IMR-90 (cell line): ENCODE data around the gene LSM8. TPM values are rescaled to one million over a fixed set of nuclear protein-coding genes. Genes with fewer than 3 reads are reported as not detected.

Source experiments
- ATAC-seq: fragments of 200-7000 bp; cut with Tn5 transposase; 2 replicates; pipeline ENCODE4 v1.9.1; 2020; ENCODE audit warnings: low read depth, mild to moderate bottlenecking, moderate library complexity
- BruUV-seq: library from RNA; stranded (reverse); fragments of 400-500 nt; replicated peaks from 2 replicates; lab custom pipeline; 2021; lab: Mats Ljungman, UMichigan
- CTCF ChIA-PET: fragments of 300-600 bp; formaldehyde crosslinking; extraction: SDS; loops from one replicate; lab custom pipeline; 2021; ENCODE audit warnings: antibody characterized with exemption; lab: Yijun Ruan, JAX
- POLR2A ChIA-PET: fragments of 300-600 bp; sonication (Branson Sonifier 250); formaldehyde crosslinking; loops from one replicate; lab custom pipeline; 2022; ENCODE audit warnings: antibody characterized with exemption; ENCODE audit not compliant: unreplicated experiment; lab: Charles Lee
- DNase-seq: peaks from one replicate; pipeline ENCODE4 v3.0.0; 2013
- H2AFZ ChIP-seq: replicated peaks from 2 replicates; pipeline ENCODE3; 2013; ENCODE audit warnings: low read length, mild to moderate bottlenecking; ENCODE audit not compliant: poor library complexity
- H2AK5ac ChIP-seq: 2 replicates; pipeline ENCODE4 v1.6.1; 2013; ENCODE audit warnings: low read depth, low read length, inconsistent platforms
- H2AK9ac ChIP-seq: replicated peaks from 2 replicates; pipeline ENCODE3; 2013; ENCODE audit warnings: mild to moderate bottlenecking, low read depth, low read length, moderate library complexity; ENCODE audit not compliant: poor library complexity
- H2BK120ac ChIP-seq: 2 replicates; pipeline ENCODE4 v1.6.1; 2013; ENCODE audit warnings: low read depth, low read length, inconsistent platforms
- H2BK15ac ChIP-seq: 3 replicates; pipeline ENCODE4 v1.6.1; 2013; ENCODE audit warnings: low read depth, low read length, inconsistent platforms
- H2BK20ac ChIP-seq: 2 replicates; pipeline ENCODE4 v1.6.1; 2013; ENCODE audit warnings: low read depth, mild to moderate bottlenecking, inconsistent platforms, low read length, moderate library complexity
- H2BK5ac ChIP-seq: 2 replicates; pipeline ENCODE4 v1.6.1; 2013; ENCODE audit warnings: mild to moderate bottlenecking, low read depth, low read length, inconsistent platforms; ENCODE audit not compliant: poor library complexity, severe bottlenecking
- H3K14ac ChIP-seq: replicated peaks from 2 replicates; pipeline ENCODE4 v1.6.1; 2013; ENCODE audit warnings: low read depth, low read length, inconsistent platforms
- H3K18ac ChIP-seq: 2 replicates; pipeline ENCODE4 v1.6.1; 2013; ENCODE audit warnings: low read depth, low read length, control low read depth
- H3K23ac ChIP-seq: 2 replicates; pipeline ENCODE4 v1.6.1; 2013; ENCODE audit warnings: low read depth, low read length, inconsistent platforms
- H3K27ac ChIP-seq: 2 replicates; pipeline ENCODE4 v1.5.1; 2013; ENCODE audit warnings: mild to moderate bottlenecking, control low read depth, low read length; ENCODE audit not compliant: insufficient read depth
- H3K27me3 ChIP-seq: 2 replicates; pipeline ENCODE4 v1.6.1; 2013; ENCODE audit warnings: low read length; ENCODE audit not compliant: control insufficient read depth, insufficient read depth
- H3K36me3 ChIP-seq: 2 replicates; pipeline ENCODE4 v1.6.1; 2013; ENCODE audit warnings: low read length, mixed read lengths; ENCODE audit not compliant: control insufficient read depth, insufficient read depth
- H3K4ac ChIP-seq: 2 replicates; pipeline ENCODE4 v1.6.1; 2013; ENCODE audit warnings: low read depth, low read length, inconsistent platforms
- H3K4me1 ChIP-seq: 2 replicates; pipeline ENCODE4 v1.6.1; 2013; ENCODE audit warnings: low read length, mixed read lengths; ENCODE audit not compliant: control insufficient read depth, insufficient read depth
- H3K4me2 ChIP-seq: 2 replicates; pipeline ENCODE4 v1.6.1; 2013; ENCODE audit warnings: low read depth, mild to moderate bottlenecking, control low read depth, low read length, moderate library complexity
- H3K4me3 ChIP-seq: 2 replicates; pipeline ENCODE4 v1.5.1; 2013; ENCODE audit warnings: low read depth, mild to moderate bottlenecking, control low read depth, low read length, moderate library complexity; ENCODE audit not compliant: insufficient read depth
- H3K56ac ChIP-seq: 2 replicates; pipeline ENCODE4 v1.6.1; 2013; ENCODE audit warnings: low read length, inconsistent platforms; ENCODE audit not compliant: insufficient read depth; ENCODE audit errors: extremely low read depth
- H3K79me1 ChIP-seq, 2 experiments: 2 replicates each; pipeline ENCODE4 v1.6.1; 2013; ENCODE audit warnings: low read length in 2 of 2, inconsistent platforms in 1 of 2, low read depth in 1 of 2
- H3K9ac ChIP-seq: 2 replicates; pipeline ENCODE4 v1.6.1; 2013; ENCODE audit warnings: low read depth, low read length, control low read depth
- H3K9me1 ChIP-seq: 2 replicates; pipeline ENCODE4 v1.6.1; 2013; ENCODE audit warnings: low read length, inconsistent platforms; ENCODE audit not compliant: insufficient read depth
- H3K9me3 ChIP-seq: 2 replicates; pipeline ENCODE4 v1.6.1; 2013; ENCODE audit warnings: low read length; ENCODE audit not compliant: control insufficient read depth, insufficient read depth
- H4K20me1 ChIP-seq: 2 replicates; pipeline ENCODE4 v1.6.1; 2013; ENCODE audit warnings: low read length, inconsistent platforms; ENCODE audit not compliant: insufficient read depth
- H4K5ac ChIP-seq: 2 replicates; pipeline ENCODE4 v1.6.1; 2013; ENCODE audit warnings: mild to moderate bottlenecking, low read depth, low read length, control low read depth
- H4K8ac ChIP-seq, 2 experiments: 2 replicates each; pipeline ENCODE4 v1.6.1; 2013; ENCODE audit warnings: low read depth in 2 of 2, low read length in 2 of 2, control low read depth in 1 of 2, inconsistent platforms in 1 of 2
- H4K91ac ChIP-seq: 2 replicates; pipeline ENCODE4 v1.6.1; 2013; ENCODE audit warnings: low read depth, low read length, inconsistent platforms; ENCODE audit not compliant: insufficient read depth
- CHD1 ChIP-seq: IDR thresholded peaks from 2 replicates; pipeline ENCODE4 v1.6.1; 2012; ENCODE audit warnings: low read depth, low read length, improper control_type of control experiment
- MXI1 ChIP-seq: IDR thresholded peaks from 2 replicates; pipeline ENCODE4 v1.6.1; 2012; ENCODE audit warnings: low read depth, mild to moderate bottlenecking, low read length, moderate library complexity, borderline replicate concordance
- NFE2L2 ChIP-seq: fragments of 150-350 bp; IDR thresholded peaks from 2 replicates; pipeline ENCODE4 v1.6.1; 2016; ENCODE audit warnings: low read depth, mild to moderate bottlenecking, low read length
- RCOR1 ChIP-seq: IDR thresholded peaks from 2 replicates; pipeline ENCODE4 v1.6.1; 2012; ENCODE audit warnings: mild to moderate bottlenecking, low read length, improper control_type of control experiment; ENCODE audit not compliant: insufficient replicate concordance
- WGBS, 2 experiments: methylation state at CpG; one replicate each; pipeline versions ENCODE4 v1.1.5 to v1.1.7; 2013; ENCODE audit warnings: missing lambda C conversion rate in 2 of 2; ENCODE audit not compliant: insufficient read length in 1 of 2; ENCODE audit errors: extremely low coverage in 2 of 2; 5-methylcytosine and 5-hydroxymethylcytosine counted together
- dilution Hi-C: fragments of 300-500 bp; cut with HindIII; formaldehyde crosslinking; loops from one replicate; pipeline ENCODE4 v1.14.3; 2018; ENCODE audit warnings: low sequenced_read_pairs; ENCODE audit not compliant: unreplicated experiment
- in situ Hi-C: fragments of 300-500 bp; cut with MboI; formaldehyde crosslinking; loops from 3 replicates; pipeline ENCODE4 v1.14.3; 2019; ENCODE audit warnings: low sequenced_read_pairs, inconsistent platforms, mixed read lengths
- intact Hi-C: fragments of 100-400 bp; cut with micrococcal nuclease; formaldehyde crosslinking; loops from 2 replicates; pipeline ENCODE4 v1.10.0; 2022
- polyA plus RNA-seq, 3 experiments: library from polyadenylated mRNA; depleted of rRNA; stranded (reverse); fragments of >200 nt; gene quantifications; 2 replicates each; pipeline ENCODE4 v1.2.3, GENCODE V29; 2012; ENCODE audit warnings: low replicate concordance in 1 of 3
- total RNA-seq: library from RNA; depleted of rRNA; stranded (reverse); fragments of >200 nt; gene quantifications from 2 replicates; pipeline ENCODE4 v1.2.3, GENCODE V29; 2012
- TF ChIP-seq, protein P1 (sequence below): fragments of 150-350 bp; IDR thresholded peaks from 2 replicates; pipeline ENCODE4 v1.6.1; 2017; ENCODE audit warnings: mild to moderate bottlenecking, antibody characterized with exemption, low read length, low read depth
- TF ChIP-seq, protein P2 (sequence below): fragments of 150-350 bp; IDR thresholded peaks from 2 replicates; pipeline ENCODE4 v1.6.1; 2016; ENCODE audit warnings: low read depth, mild to moderate bottlenecking, low read length, moderate library complexity, borderline replicate concordance

Gene LSM8
- total and polyA plus RNA-seq, 2 of the 4 experiments (the other 2 are of a cell fraction), result 9.7 to 30.2 TPM

DNA sequence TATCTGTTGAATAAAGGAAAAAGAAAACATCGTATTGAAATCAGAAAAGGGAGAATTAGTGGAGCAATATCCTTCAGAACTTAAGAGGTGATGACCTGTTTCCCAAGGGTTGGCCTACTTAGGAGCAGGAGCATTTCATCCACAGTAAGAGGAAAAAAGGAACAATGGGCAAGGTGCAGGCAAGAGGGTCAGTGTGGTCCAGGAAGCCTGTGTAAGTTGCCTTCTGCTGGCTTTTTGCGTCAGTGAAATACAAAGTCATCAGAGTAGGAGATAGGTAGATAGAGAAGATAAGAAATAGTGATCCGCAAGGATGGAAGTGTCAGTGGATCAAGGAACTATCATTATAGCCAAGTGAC lies 35.2 kb downstream of the LSM8 start:
- Histone ChIP-seq H4K91ac (no peak overlapping the region), H3K36me3 (no peaks in the 10 kb centered on the region), H3K27ac (no peak overlapping the region), H3K4me3 (no peak overlapping the region), H3K23ac (no peak overlapping the region), H2BK5ac (no peak overlapping the region), H3K18ac (no peak overlapping the region), H4K20me1 (no peaks in the 10 kb centered on the region), H3K4me1 (no peaks in the 10 kb centered on the region), H4K5ac (no peak overlapping the region), H3K9me1 (no peaks in the 10 kb centered on the region), H3K4ac (no peak overlapping the region), H3K56ac (no peak overlapping the region), H2AK5ac (no peak overlapping the region), H3K27me3 (no peaks in the 10 kb centered on the region; the same call in 1 of the 2 replicates), H2AFZ (no peak overlapping the region), H2BK120ac (no peak overlapping the region), H2BK15ac (no peak overlapping the region), H3K9ac (no peak overlapping the region), H3K9me3 (no peaks in the 10 kb centered on the region), H3K79me1 (no peaks in the 10 kb centered on the region), H3K4me2 (no peak overlapping the region), H4K8ac (no peak overlapping the region), H2AK9ac (no peak overlapping the region), H2BK20ac (no peak overlapping the region), H3K14ac (no peak overlapping the region)
- no peak for DNase-seq
- no peak for ATAC-seq
- WGBS, 2 experiments, result no CpG with 5 or more reads among the region's 3 CpGs
- CTCF ChIA-PET, result no interaction called here
- BruUV-seq, result no TSS peak
- TF ChIP-seq RCOR1 (no peak), MXI1 (no peak), NFE2L2 (no peak), CHD1 (no peak)
- TF ChIP-seq, protein P1, sequence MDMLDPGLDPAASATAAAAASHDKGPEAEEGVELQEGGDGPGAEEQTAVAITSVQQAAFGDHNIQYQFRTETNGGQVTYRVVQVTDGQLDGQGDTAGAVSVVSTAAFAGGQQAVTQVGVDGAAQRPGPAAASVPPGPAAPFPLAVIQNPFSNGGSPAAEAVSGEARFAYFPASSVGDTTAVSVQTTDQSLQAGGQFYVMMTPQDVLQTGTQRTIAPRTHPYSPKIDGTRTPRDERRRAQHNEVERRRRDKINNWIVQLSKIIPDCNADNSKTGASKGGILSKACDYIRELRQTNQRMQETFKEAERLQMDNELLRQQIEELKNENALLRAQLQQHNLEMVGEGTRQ, result no peak
- TF ChIP-seq, protein P2, sequence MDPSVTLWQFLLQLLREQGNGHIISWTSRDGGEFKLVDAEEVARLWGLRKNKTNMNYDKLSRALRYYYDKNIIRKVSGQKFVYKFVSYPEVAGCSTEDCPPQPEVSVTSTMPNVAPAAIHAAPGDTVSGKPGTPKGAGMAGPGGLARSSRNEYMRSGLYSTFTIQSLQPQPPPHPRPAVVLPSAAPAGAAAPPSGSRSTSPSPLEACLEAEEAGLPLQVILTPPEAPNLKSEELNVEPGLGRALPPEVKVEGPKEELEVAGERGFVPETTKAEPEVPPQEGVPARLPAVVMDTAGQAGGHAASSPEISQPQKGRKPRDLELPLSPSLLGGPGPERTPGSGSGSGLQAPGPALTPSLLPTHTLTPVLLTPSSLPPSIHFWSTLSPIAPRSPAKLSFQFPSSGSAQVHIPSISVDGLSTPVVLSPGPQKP, result no peak
- POLR2A ChIA-PET, result no interaction called here
- in situ Hi-C loops, result no loop called here
- dilution Hi-C loops, result no loop called here
- intact Hi-C loops, result no loop called here
